PFSK-1 (cell line): Measurements from ENCODE around the gene C12orf57.

Source experiments
- FOXP2 ChIP-seq: optimal IDR thresholded peaks from 2 replicates; pipeline ENCODE3; 2011; ENCODE audit warnings: borderline replicate concordance, control low read depth, inconsistent platforms; ENCODE audit not compliant: insufficient read depth; ENCODE audit errors: extremely low read length, extremely low read depth
- POLR2AphosphoS5 ChIP-seq: IDR thresholded peaks from 2 replicates; pipeline ENCODE4 v1.6.1; 2012; ENCODE audit warnings: low read depth, mild to moderate bottlenecking, control low read depth, low read length, moderate library complexity
- REST ChIP-seq, 2 experiments: IDR thresholded peaks; 2 replicates each; pipeline versions ENCODE4 v1.6.1 to v1.8.0; 2011 to 2012; ENCODE audit warnings: low read depth in 2 of 2, low read length in 2 of 2, control low read depth in 1 of 2, inconsistent platforms in 1 of 2, mild to moderate bottlenecking in 1 of 2, moderate library complexity in 1 of 2; ENCODE audit not compliant: insufficient read depth in 1 of 2
- SIN3A ChIP-seq: IDR thresholded peaks from 2 replicates; pipeline ENCODE4 v1.6.1; 2012; ENCODE audit warnings: mild to moderate bottlenecking, low read length, moderate library complexity, borderline replicate concordance; ENCODE audit not compliant: insufficient read depth
- TAF1 ChIP-seq: IDR thresholded peaks from 2 replicates; pipeline ENCODE4 v1.6.1; 2012; ENCODE audit warnings: low read length, control low read depth, borderline replicate concordance; ENCODE audit not compliant: insufficient read depth

C12orf57 gene

GRCh38 chr12:6899837-6900519, 43.8 kb upstream of the C12orf57 start:
- TF ChIP-seq REST (IDR thresholded peaks at IDR 0.05; ENCODE audit: insufficient read depth in 1 of 2, low read depth in 2 of 2, low read length in 2 of 2) (no peak), TAF1 (no peak), FOXP2 (no peak), SIN3A (no peak), POLR2AphosphoS5 (no peak)

- no peak for TF ChIP-seq TAF1
- no peak for TF ChIP-seq POLR2AphosphoS5
- no peak for TF ChIP-seq SIN3A
- TF ChIP-seq FOXP2, result no peak
- TF ChIP-seq REST (IDR thresholded peaks at IDR 0.05; ENCODE audit: insufficient read depth in 1 of 2, low read depth in 2 of 2, low read length in 2 of 2), result no peak
Measured at GRCh38 chr12:6902448-6902847, 41.4 kb upstream of the C12orf57 start.

- TF ChIP-seq TAF1, result no peak
- no peak for TF ChIP-seq POLR2AphosphoS5
- TF ChIP-seq FOXP2, result no peak
- no peak for TF ChIP-seq SIN3A
- TF ChIP-seq REST (IDR thresholded peaks at IDR 0.05; ENCODE audit: insufficient read depth in 1 of 2, low read depth in 2 of 2, low read length in 2 of 2), result no peak
Measured at GRCh38 chr12:6903722-6904121, 40.1 kb upstream of the C12orf57 start.

- TF ChIP-seq FOXP2, result no peak
- TF ChIP-seq REST (IDR thresholded peaks at IDR 0.05; ENCODE audit: insufficient read depth in 1 of 2, low read depth in 2 of 2, low read length in 2 of 2), result no peak
- TF ChIP-seq POLR2AphosphoS5, result no peak
- no peak for TF ChIP-seq SIN3A
- TF ChIP-seq TAF1, result no peak
Measured at GRCh38 chr12:6904280-6905276, 39.2 kb upstream of the C12orf57 start, which contains the start of gene LRRC23. TSS of gene LRRC23 (plus strand) at chr12:6904822. CDS start at chr12:6905634, 812 bp downstream.
